NOMO-1 (cell line): ENCODE data around the gene NPIPA7.
"Not testable (repeated sequence)": the region's sequence is repeated elsewhere in the genome, so short reads cannot be mapped to it uniquely, and the experiment has no call there.

Experiments used
- DNase-seq, 2 experiments: peaks; one replicate each; lab custom pipeline; 2025; ENCODE audit not compliant: unreplicated experiment in 2 of 2; lab: John Stamatoyannopoulos, UW

Gene NPIPA7

GRCh38 chr16:16417914-16418544, 39.1 kb downstream of the NPIPA7 start:
- not testable (repeated sequence) for DNase-seq

- DNase-seq, result not testable (repeated sequence)
Measured at GRCh38 chr16:16420515-16420914, 41.6 kb downstream of the NPIPA7 start.

GRCh38 chr16:16425146-16425545, 46.2 kb downstream of the NPIPA7 start:
- DNase-seq, result not testable (repeated sequence)

GRCh38 chr16:16431135-16431534, 52.2 kb downstream of the NPIPA7 start:
- DNase-seq, result not testable (repeated sequence)

- DNase-seq, result not testable (repeated sequence)
Measured at GRCh38 chr16:16434711-16435110, 55.8 kb downstream of the NPIPA7 start.

GRCh38 chr16:16441401-16441800, 62.5 kb downstream of the NPIPA7 start:
- not testable (repeated sequence) for DNase-seq
